ENCODE results near the gene ARID1B. TPM values are rescaled to one million over a fixed set of nuclear protein-coding genes. Genes with fewer than 3 reads are reported as not detected.

Gene ARID1B
- polyA plus RNA-seq, 1 experiment: 19.2 TPM

- no peak for DNase-seq (ENCODE audit: low read depth, low spot score)
- TF ChIP-seq, protein P1, sequence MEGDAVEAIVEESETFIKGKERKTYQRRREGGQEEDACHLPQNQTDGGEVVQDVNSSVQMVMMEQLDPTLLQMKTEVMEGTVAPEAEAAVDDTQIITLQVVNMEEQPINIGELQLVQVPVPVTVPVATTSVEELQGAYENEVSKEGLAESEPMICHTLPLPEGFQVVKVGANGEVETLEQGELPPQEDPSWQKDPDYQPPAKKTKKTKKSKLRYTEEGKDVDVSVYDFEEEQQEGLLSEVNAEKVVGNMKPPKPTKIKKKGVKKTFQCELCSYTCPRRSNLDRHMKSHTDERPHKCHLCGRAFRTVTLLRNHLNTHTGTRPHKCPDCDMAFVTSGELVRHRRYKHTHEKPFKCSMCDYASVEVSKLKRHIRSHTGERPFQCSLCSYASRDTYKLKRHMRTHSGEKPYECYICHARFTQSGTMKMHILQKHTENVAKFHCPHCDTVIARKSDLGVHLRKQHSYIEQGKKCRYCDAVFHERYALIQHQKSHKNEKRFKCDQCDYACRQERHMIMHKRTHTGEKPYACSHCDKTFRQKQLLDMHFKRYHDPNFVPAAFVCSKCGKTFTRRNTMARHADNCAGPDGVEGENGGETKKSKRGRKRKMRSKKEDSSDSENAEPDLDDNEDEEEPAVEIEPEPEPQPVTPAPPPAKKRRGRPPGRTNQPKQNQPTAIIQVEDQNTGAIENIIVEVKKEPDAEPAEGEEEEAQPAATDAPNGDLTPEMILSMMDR (IDR thresholded peaks at IDR 0.05; ENCODE audit: low read depth, low read length): no peak
- Histone ChIP-seq H3K27me3 (ENCODE audit: control insufficient read depth, insufficient read depth, low read length) (no peaks in the 10 kb centered on the region), H3K27ac (ENCODE audit: low read depth, low read length) (no peak overlapping the region), H3K4me3 (ENCODE audit: low read depth, low read length) (no peak overlapping the region), H3K9me3 (ENCODE audit: control insufficient read depth, insufficient read depth, low read length) (no peaks in the 10 kb centered on the region)
- ChIA-PET POLR2A (no interaction called here), CTCF (interaction anchor here (1.5 to 1.6 kb wide), 2 partner anchors 17 to 108 kb away, joined by 3 read pairs; no protein-coding TSS in a partner anchor)
Observed at GRCh38 chr6:156925718-156926607, 148.8 kb downstream of the ARID1B start.

GRCh38 chr6:156928126-156928525 is 150.9 kb downstream of the ARID1B start:
- CTCF ChIA-PET: no interaction called here
- DNase-seq (ENCODE audit: low read depth, low spot score): no peak
- POLR2A ChIA-PET: no interaction called here
- TF ChIP-seq, protein P1 (IDR thresholded peaks at IDR 0.05; ENCODE audit: low read depth, low read length): no peak
- Histone ChIP-seq H3K27me3 (ENCODE audit: control insufficient read depth, insufficient read depth, low read length) (no peaks in the 10 kb centered on the region), H3K9me3 (ENCODE audit: control insufficient read depth, insufficient read depth, low read length) (no peaks in the 10 kb centered on the region), H3K4me3 (ENCODE audit: low read depth, low read length) (no peak overlapping the region), H3K27ac (ENCODE audit: low read depth, low read length) (no peak overlapping the region)

DNA sequence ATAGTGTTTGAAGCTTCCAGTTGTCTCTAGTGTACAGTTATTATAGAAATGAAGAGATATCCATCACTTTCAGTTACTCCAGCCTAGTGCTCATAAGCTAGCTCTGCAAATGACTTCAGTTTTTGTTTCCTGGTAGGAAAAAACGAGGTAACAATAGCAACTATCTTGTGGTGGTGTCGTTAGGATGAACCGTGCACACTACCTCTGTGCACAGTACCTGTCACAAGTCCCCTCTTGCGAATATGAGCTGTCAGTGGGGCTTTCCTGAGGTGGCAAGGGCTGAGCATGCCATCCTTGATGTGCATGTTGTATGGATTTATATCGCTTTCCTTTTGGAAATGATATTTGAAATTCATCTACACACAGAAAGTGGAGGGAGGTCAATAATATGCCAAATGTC is 151.8 kb downstream of the ARID1B start:
- Histone ChIP-seq H3K27ac (ENCODE audit: low read depth, low read length) (no peak overlapping the region), H3K9me3 (ENCODE audit: control insufficient read depth, insufficient read depth, low read length) (no peaks in the 10 kb centered on the region), H3K27me3 (ENCODE audit: control insufficient read depth, insufficient read depth, low read length) (no peaks in the 10 kb centered on the region), H3K4me3 (ENCODE audit: low read depth, low read length) (no peak overlapping the region)
- TF ChIP-seq, protein P1 (IDR thresholded peaks at IDR 0.05; ENCODE audit: low read depth, low read length): no peak
- DNase-seq (ENCODE audit: low read depth, low spot score): no peak
- POLR2A ChIA-PET: no interaction called here
- CTCF ChIA-PET: no interaction called here

- CTCF ChIA-PET: interaction anchor here (0.6 to 1.5 kb wide), 4 partner anchors 10 to 193 kb away, joined by 3 to 6 read pairs (median 4); no protein-coding TSS in a partner anchor
- no peak overlapping the region for H3K27ac ChIP-seq (ENCODE audit: low read depth, low read length)
Observed at GRCh38 chr6:156931283-156931682, 154.1 kb downstream of the ARID1B start.

More at GRCh38 chr6:156931283-156931682, 154.1 kb downstream of the ARID1B start:
- DNase-seq (ENCODE audit: low read depth, low spot score): no peak
- TF ChIP-seq, protein P1 (IDR thresholded peaks at IDR 0.05; ENCODE audit: low read depth, low read length): no peak
- Histone ChIP-seq H3K27me3 (ENCODE audit: control insufficient read depth, insufficient read depth, low read length) (no peaks in the 10 kb centered on the region), H3K9me3 (ENCODE audit: control insufficient read depth, insufficient read depth, low read length) (no peaks in the 10 kb centered on the region), H3K4me3 (ENCODE audit: low read depth, low read length) (no peak overlapping the region)
- POLR2A ChIA-PET: no interaction called here

Data from AG04450 (cell line).